Measurements from ENCODE around the gene TSFM.

Gene TSFM

GRCh38 chr12:57737467-57738460, 44.8 kb upstream of the TSFM start (continued):
- TF ChIP-seq ZBTB8A (tag by site-specific recombination; IDR thresholded peaks at IDR 0.05): peak; percentile 75; the same call in 1 of the 2 replicates
- TF ChIP-seq SP7 (tag by site-specific recombination; IDR thresholded peaks at IDR 0.05): no peak
- 0 out of 2 replicates have a peak, but pooled peaks have one; percentile 6 for TF ChIP-seq ZFHX2 (tag by site-specific recombination; conservative IDR thresholded peaks at IDR 0.05)
- no peak for TF ChIP-seq ZNF140 (tag by site-specific recombination; IDR thresholded peaks at IDR 0.05)
- no peak for TF ChIP-seq ZNF114 (tag by site-specific recombination; IDR thresholded peaks at IDR 0.05)
- no peak for TF ChIP-seq YY1 (tag by site-specific recombination; IDR thresholded peaks at IDR 0.05)
- no peak for TF ChIP-seq ZNF37A (tag by site-specific recombination; IDR thresholded peaks at IDR 0.05)
- no peak for TF ChIP-seq ZNF558 (tag by site-specific recombination; IDR thresholded peaks at IDR 0.05)
- TF ChIP-seq KLF8 (tag by site-specific recombination; IDR thresholded peaks at IDR 0.05): no peak
- TF ChIP-seq ZNF214 (tag by site-specific recombination; IDR thresholded peaks at IDR 0.05; ENCODE audit: borderline replicate concordance): no peak
- no peak for TF ChIP-seq ZNF768 (tag by site-specific recombination; IDR thresholded peaks at IDR 0.05)
- no peak for TF ChIP-seq TCF7L2 (IDR thresholded peaks at IDR 0.05; ENCODE audit: borderline replicate concordance, low read depth, low read length)
- TF ChIP-seq KLF1 (tag by site-specific recombination; IDR thresholded peaks at IDR 0.05): no peak
- peak; percentile 13; the same call in 1 of the 2 replicates for TF ChIP-seq GLIS2 (tag by site-specific recombination; IDR thresholded peaks at IDR 0.05)
- TF ChIP-seq, protein P1, sequence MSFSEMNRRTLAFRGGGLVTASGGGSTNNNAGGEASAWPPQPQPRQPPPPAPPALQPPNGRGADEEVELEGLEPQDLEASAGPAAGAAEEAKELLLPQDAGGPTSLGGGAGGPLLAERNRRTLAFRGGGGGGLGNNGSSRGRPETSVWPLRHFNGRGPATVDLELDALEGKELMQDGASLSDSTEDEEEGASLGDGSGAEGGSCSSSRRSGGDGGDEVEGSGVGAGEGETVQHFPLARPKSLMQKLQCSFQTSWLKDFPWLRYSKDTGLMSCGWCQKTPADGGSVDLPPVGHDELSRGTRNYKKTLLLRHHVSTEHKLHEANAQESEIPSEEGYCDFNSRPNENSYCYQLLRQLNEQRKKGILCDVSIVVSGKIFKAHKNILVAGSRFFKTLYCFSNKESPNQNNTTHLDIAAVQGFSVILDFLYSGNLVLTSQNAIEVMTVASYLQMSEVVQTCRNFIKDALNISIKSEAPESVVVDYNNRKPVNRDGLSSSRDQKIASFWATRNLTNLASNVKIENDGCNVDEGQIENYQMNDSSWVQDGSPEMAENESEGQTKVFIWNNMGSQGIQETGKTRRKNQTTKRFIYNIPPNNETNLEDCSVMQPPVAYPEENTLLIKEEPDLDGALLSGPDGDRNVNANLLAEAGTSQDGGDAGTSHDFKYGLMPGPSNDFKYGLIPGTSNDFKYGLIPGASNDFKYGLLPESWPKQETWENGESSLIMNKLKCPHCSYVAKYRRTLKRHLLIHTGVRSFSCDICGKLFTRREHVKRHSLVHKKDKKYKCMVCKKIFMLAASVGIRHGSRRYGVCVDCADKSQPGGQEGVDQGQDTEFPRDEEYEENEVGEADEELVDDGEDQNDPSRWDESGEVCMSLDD (tag by site-specific recombination; IDR thresholded peaks at IDR 0.05): no peak
- TF ChIP-seq, protein P2, sequence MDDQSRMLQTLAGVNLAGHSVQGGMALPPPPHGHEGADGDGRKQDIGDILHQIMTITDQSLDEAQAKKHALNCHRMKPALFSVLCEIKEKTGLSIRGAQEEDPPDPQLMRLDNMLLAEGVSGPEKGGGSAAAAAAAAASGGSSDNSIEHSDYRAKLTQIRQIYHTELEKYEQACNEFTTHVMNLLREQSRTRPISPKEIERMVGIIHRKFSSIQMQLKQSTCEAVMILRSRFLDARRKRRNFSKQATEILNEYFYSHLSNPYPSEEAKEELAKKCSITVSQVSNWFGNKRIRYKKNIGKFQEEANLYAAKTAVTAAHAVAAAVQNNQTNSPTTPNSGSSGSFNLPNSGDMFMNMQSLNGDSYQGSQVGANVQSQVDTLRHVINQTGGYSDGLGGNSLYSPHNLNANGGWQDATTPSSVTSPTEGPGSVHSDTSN (CRISPR knock-in tag; IDR thresholded peaks at IDR 0.05): 0 out of 2 replicates have a peak, but pooled peaks have one; percentile 9
- peak; percentile 59; the same call in 1 of the 2 replicates for TF ChIP-seq BCL11A (tag by site-specific recombination; IDR thresholded peaks at IDR 0.05; ENCODE audit: low read depth)

DNA sequence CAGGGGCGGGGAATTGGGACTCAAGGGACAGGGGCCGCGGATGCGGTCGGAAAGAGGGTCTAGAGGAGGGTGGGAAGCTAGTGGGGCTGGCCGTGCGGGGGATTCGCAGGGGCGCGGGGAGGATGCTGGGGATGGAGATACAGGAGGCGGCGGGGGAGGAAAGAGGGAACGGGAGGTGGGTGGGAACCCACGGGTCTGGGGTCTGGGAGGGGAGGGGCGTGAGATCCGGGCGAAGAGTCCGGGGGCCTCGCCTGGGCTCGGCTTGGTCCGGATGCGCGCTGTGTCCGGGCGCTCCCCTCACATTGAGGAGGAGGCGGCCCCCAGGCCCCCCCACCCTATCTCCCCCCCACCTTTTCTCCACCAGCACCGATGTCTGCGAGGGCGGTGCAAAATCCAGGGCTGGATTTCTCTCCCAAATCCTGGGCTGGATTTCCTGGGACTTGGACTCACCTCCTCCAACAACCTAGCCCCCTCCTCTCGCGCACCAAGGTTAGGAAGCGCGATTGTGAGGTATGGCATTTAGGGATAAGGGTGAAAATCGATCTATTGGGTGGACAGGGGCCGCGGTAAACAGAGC, 43.8 kb upstream of the TSFM start, which contains the start of gene AGAP2:
Gene AGAP2, minus strand, starts transcription at position 82 of the 577 bp plus-strand sequence. CDS start 496 bp downstream, outside the sequence.
- Histone ChIP-seq H3K4me1 (ENCODE audit: control insufficient read depth, insufficient read depth, low read length) (peaks cover 6% of the 10 kb centered on the region; the same call in 1 of the 2 replicates), H3K4me3 (ENCODE audit: low read depth, low read length) (peak within 1 kb of the TSS; percentile 37), H3K9me3 (ENCODE audit: control insufficient read depth, insufficient read depth, low read depth, low read length) (no peaks in the 10 kb centered on the region), H3K27ac (ENCODE audit: extremely low read depth, low read depth, low read length) (no peak within 1 kb of the TSS; the same call in 1 of the 2 replicates), H3K36me3 (ENCODE audit: control insufficient read depth in 2 of 2, insufficient read depth in 1 of 2, low read length in 2 of 2) (no peaks in the 10 kb centered on the region)
- POLR2A ChIA-PET: no interaction called here
- CTCF ChIA-PET: interaction anchor here (0.6 to 4.8 kb wide), 4 partner anchors 14 to 284 kb away, joined by 3 to 55 read pairs (median 19); no protein-coding TSS in a partner anchor
- TF ChIP-seq ZNF548 (tag by site-specific recombination; IDR thresholded peaks at IDR 0.05) (peak; percentile 16; the same call in 1 of the 2 replicates), ZNF292 (tag by site-specific recombination; IDR thresholded peaks at IDR 0.05; ENCODE audit: borderline replicate concordance, low read depth) (no peak), ZNF639 (tag by site-specific recombination; IDR thresholded peaks at IDR 0.05) (0 out of 2 replicates have a peak, but pooled peaks have one; percentile 41), ZNF426 (tag by site-specific recombination; IDR thresholded peaks at IDR 0.05) (no peak), PATZ1 (tag by site-specific recombination; IDR thresholded peaks at IDR 0.05) (peak; percentile 91), ZNF677 (tag by site-specific recombination; IDR thresholded peaks at IDR 0.05) (no peak), ZNF2 (tag by site-specific recombination; IDR thresholded peaks at IDR 0.05) (no peak), ZNF169 (tag by site-specific recombination; IDR thresholded peaks at IDR 0.05) (no peak), ZBTB21 (tag by site-specific recombination; IDR thresholded peaks at IDR 0.05) (peak; percentile 52), ZNF580 (tag by site-specific recombination; IDR thresholded peaks at IDR 0.05) (no peak), ZNF621 (tag by site-specific recombination; IDR thresholded peaks at IDR 0.05) (no peak), ZNF423 (tag by site-specific recombination; IDR thresholded peaks at IDR 0.05) (no peak), ZNF37A (tag by site-specific recombination; IDR thresholded peaks at IDR 0.05) (no peak)

Data from HEK293 (cell line).